Lower lobe of right lung (tissue), 2 donors: ENCODE measurements around the gene KCNA5. TPM values are rescaled to one million over a fixed set of nuclear protein-coding genes. Genes with fewer than 3 reads are reported as not detected.

ENCODE experiments used
- ATAC-seq, 2 donors: fragments of 200-7000 bp; cut with Tn5 transposase; one replicate each; pipeline ENCODE4 v1.9.1; 2020 to 2022; ENCODE audit warnings: mild to moderate bottlenecking in 2 of 2, moderate library complexity in 2 of 2
- DNase-seq: peaks from one replicate; pipeline ENCODE4 v3.0.0-alpha.2; 2020
- H3K27ac ChIP-seq: fragments of 200-600 bp; one replicate; pipeline ENCODE4 v1.8.0; 2022
- H3K27me3 ChIP-seq: fragments of 200-600 bp; one replicate; pipeline ENCODE4 v1.8.0; 2022; ENCODE audit warnings: low read depth
- H3K36me3 ChIP-seq: fragments of 200-600 bp; one replicate; pipeline ENCODE4 v1.8.0; 2022; ENCODE audit warnings: mild to moderate bottlenecking
- H3K4me1 ChIP-seq: fragments of 200-600 bp; one replicate; pipeline ENCODE4 v1.8.0; 2022
- H3K4me3 ChIP-seq: fragments of 200-600 bp; one replicate; pipeline ENCODE4 v1.8.0; 2022; ENCODE audit warnings: mild to moderate bottlenecking
- H3K9me3 ChIP-seq: fragments of 200-600 bp; one replicate; pipeline ENCODE4 v1.8.0; 2022
- intact Hi-C: fragments of 100-400 bp; cut with DNase I; formaldehyde crosslinking; loops from one replicate; pipeline ENCODE4 v1.11.0; 2022
- total RNA-seq: library from RNA; stranded (reverse); fragmentation: NEBNext Ultra II Directional; extraction: Animal tissue kit (Norgen Biotek cat#: 25700); gene quantifications from one replicate; pipeline ENCODE4 v1.2.1, GENCODE V29; 2021
- TF ChIP-seq, protein P1 (sequence below): fragments of 200-600 bp; IDR thresholded peaks from one replicate; pipeline ENCODE4 v1.8.0; 2022; ENCODE audit warnings: antibody characterized with exemption, mild to moderate bottlenecking
- donor health status: DM: no; HTN: yes; CAD: no; lungs with severe emphysema.

KCNA5 gene
- total RNA-seq, 1 donor from 2014 or later = 1.5 TPM

DNA sequence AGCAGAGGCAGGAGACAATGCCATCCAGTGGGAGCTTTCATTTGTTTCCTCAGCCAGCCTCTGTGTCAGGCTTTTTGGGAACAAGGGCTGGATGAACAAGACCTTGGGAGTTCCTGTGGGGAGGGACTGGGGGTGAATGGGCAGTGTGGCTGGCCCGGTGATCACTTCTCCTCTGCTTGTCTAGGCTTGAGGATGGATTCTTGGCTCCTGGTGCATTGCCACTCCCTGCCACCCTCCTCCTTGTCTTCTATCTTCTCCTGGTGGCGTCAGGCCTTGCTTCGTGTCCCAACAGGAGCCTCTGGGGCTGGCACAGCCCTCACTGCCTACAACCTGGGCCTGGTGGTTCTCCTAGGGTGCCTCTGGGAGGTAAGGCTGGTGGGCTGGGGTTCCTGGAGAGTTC lies 25.0 kb upstream of the KCNA5 start:
- Histone ChIP-seq H3K9me3 (no peaks in the 10 kb centered on the region), H3K27me3 (peaks cover 8% of the 10 kb centered on the region), H3K4me3 (no peak overlapping the region), H3K27ac (no peak overlapping the region), H3K4me1 (no peaks in the 10 kb centered on the region), H3K36me3 (no peaks in the 10 kb centered on the region)
- TF ChIP-seq, protein P1, sequence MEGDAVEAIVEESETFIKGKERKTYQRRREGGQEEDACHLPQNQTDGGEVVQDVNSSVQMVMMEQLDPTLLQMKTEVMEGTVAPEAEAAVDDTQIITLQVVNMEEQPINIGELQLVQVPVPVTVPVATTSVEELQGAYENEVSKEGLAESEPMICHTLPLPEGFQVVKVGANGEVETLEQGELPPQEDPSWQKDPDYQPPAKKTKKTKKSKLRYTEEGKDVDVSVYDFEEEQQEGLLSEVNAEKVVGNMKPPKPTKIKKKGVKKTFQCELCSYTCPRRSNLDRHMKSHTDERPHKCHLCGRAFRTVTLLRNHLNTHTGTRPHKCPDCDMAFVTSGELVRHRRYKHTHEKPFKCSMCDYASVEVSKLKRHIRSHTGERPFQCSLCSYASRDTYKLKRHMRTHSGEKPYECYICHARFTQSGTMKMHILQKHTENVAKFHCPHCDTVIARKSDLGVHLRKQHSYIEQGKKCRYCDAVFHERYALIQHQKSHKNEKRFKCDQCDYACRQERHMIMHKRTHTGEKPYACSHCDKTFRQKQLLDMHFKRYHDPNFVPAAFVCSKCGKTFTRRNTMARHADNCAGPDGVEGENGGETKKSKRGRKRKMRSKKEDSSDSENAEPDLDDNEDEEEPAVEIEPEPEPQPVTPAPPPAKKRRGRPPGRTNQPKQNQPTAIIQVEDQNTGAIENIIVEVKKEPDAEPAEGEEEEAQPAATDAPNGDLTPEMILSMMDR = no peak
- no peak for ATAC-seq
- intact Hi-C loops = no loop called here
- no peak for DNase-seq

- Histone ChIP-seq H3K4me1 (no peaks in the 10 kb centered on the region), H3K4me3 (no peak overlapping the region), H3K36me3 (no peaks in the 10 kb centered on the region), H3K27me3 (peaks cover 11% of the 10 kb centered on the region), H3K9me3 (no peaks in the 10 kb centered on the region), H3K27ac (no peak overlapping the region)
- intact Hi-C loops = loop anchor here (10.0 kb wide), 1 partner anchor 63 kb away; no protein-coding TSS in a partner anchor
- DNase-seq (no peak), ATAC-seq (no peak)
- TF ChIP-seq, protein P1 = no peak
Observed at GRCh38 chr12:5022025-5022424, 21.7 kb upstream of the KCNA5 start.

DNA sequence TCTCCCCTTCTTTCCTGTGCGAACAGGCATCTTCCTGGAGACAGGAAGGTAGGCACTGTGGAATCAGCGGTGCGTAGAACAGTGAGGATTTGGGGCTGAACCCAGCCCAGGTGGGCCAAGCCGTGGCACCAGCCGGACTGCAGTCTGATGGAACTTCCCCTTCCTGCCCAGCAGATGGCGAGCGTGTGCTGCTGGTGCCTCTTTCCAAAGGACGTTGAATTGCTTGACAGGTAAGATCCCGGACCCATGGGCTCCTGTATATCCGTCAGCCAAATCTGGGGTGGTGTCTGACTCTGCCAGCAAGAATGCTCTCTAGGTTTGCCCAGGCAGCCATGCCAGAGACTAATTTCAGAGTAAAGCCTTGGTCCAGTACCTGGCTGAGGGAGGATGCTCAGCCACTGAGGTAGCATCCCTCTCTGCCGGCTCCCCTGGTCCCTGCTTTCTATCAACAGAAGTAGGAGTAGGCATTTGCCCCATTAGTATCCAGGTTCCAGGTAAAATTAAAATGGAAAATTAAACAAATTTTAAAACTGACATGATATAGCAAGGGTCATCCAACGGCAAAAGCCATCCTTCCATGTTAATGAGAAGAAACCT lies 21.1 kb upstream of the KCNA5 start:
- H3K27me3 ChIP-seq = peaks cover 11% of the 10 kb centered on the region
- no peaks in the 10 kb centered on the region for H3K4me1 ChIP-seq
- TF ChIP-seq, protein P1 = peak; percentile 88
- intact Hi-C loops = loop anchor here (10.0 kb wide), 1 partner anchor 62 kb away; no protein-coding TSS in a partner anchor
- H3K4me3 ChIP-seq = no peak overlapping the region
- ATAC-seq (peak; percentile 59 to 65), DNase-seq (no peak)
- H3K27ac ChIP-seq = no peak overlapping the region
- H3K9me3 ChIP-seq = no peaks in the 10 kb centered on the region
- no peaks in the 10 kb centered on the region for H3K36me3 ChIP-seq

DNA sequence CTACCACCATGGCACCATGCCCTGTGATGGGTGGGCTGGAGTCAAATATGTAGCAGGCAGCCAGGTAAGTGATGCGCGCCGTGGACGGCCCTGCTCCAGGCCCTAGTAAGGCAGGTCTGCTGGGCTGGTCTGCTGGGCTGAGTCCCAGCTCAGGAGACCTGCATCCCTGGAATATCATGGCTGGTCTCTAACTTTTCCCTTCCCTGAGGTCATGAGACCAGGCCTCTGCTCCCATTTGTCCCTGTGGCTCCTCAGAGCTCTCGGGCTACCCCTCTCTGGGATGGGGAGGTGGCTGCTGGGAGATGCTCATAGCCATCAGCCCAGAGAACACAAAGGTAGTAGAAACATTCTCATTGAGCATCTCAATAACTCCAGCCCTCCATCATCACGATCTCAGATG lies 19.8 kb upstream of the KCNA5 start:
- Histone ChIP-seq H3K36me3 (no peaks in the 10 kb centered on the region), H3K4me3 (no peak overlapping the region), H3K9me3 (no peaks in the 10 kb centered on the region), H3K27me3 (peaks cover 11% of the 10 kb centered on the region), H3K27ac (no peak overlapping the region), H3K4me1 (no peaks in the 10 kb centered on the region)
- no peak for ATAC-seq
- intact Hi-C loops = loop anchor here (10.0 kb wide), 1 partner anchor 61 kb away; no protein-coding TSS in a partner anchor
- TF ChIP-seq, protein P1 = no peak
- DNase-seq = no peak

GRCh38 chr12:5026342-5026938 lies 17.2 kb upstream of the KCNA5 start:
- no peak for DNase-seq
- TF ChIP-seq, protein P1 = no peak
- Histone ChIP-seq H3K4me1 (no peaks in the 10 kb centered on the region), H3K4me3 (no peak overlapping the region), H3K27ac (no peak overlapping the region), H3K27me3 (peaks cover 11% of the 10 kb centered on the region), H3K36me3 (no peaks in the 10 kb centered on the region), H3K9me3 (no peaks in the 10 kb centered on the region)
- no peak for ATAC-seq
- intact Hi-C loops = loop anchor here (10.0 kb wide), 1 partner anchor 58 kb away; no protein-coding TSS in a partner anchor
